HCT116 (cell line): ENCODE data around the gene DNAAF1. TPM values are rescaled to one million over a fixed set of nuclear protein-coding genes. Genes with fewer than 3 reads are reported as not detected.

Experiments used
- ATAC-seq: fragments of 200-7000 bp; cut with Tn5 transposase; 2 replicates; pipeline ENCODE4 v1.9.1; 2020; ENCODE audit warnings: mild to moderate bottlenecking, moderate library complexity
- BruUV-seq: library from RNA; stranded (reverse); fragments of 400-500 nt; replicated peaks from 2 replicates; lab custom pipeline; 2021; lab: Mats Ljungman, UMichigan
- CTCF ChIA-PET: fragments of 300-600 bp; sonication (Branson Sonifier 250); formaldehyde crosslinking; loops from one replicate; lab custom pipeline; 2021; ENCODE audit warnings: antibody characterized with exemption; lab: Charles Lee
- POLR2A ChIA-PET: fragments of 300-600, 350-600 bp; sonication (Branson Sonifier 250); formaldehyde crosslinking; loops from one replicate; lab custom pipeline; 2021; ENCODE audit warnings: antibody characterized with exemption; lab: Charles Lee
- RAD21 ChIA-PET, 2 experiments: fragments of 300-600 bp; sonication (Branson Sonifier 250); formaldehyde crosslinking; loops; one replicate each; lab custom pipeline; 2023; ENCODE audit warnings: low total read pairs in 2 of 2; ENCODE audit not compliant: uncharacterized antibody in 2 of 2, unreplicated experiment in 2 of 2, low non-redundant PET in 1 of 2; lab: Charles Lee
- DNase-seq: peaks from one replicate; pipeline ENCODE4 v3.0.0-alpha.2; 2010; ENCODE audit warnings: low read depth, low spot score
- H2AFZ ChIP-seq: fragments of 200-600 bp; shearing (Covaris generic), sonication (generic); 2 replicates; pipeline ENCODE4 v1.6.1; 2017; ENCODE audit warnings: low read depth, mixed run types, mixed read lengths, antibody characterized with exemption, low read length; ENCODE audit not compliant: poor library complexity, severe bottlenecking
- H3K27ac ChIP-seq: 2 replicates; pipeline ENCODE4 v1.5.1; 2012; ENCODE audit warnings: low read depth, low read length
- H3K27me3 ChIP-seq: fragments of 200-600 bp; sonication (generic); 2 replicates; pipeline ENCODE4 v1.6.1; 2016; ENCODE audit warnings: mixed run types, low read length, mixed read lengths; ENCODE audit not compliant: insufficient read depth
- H3K36me3 ChIP-seq, 2 experiments: fragments of 200-500 bp in 1 of 2; fragments of 200-600 bp in 1 of 2; sonication (Bioruptor generic) in 1 of 2; sonication (generic) in 1 of 2; 2 replicates each; pipeline versions ENCODE4 v1.5.1 to v1.6.1; 2014 to 2016; ENCODE audit warnings: low read length in 2 of 2, inconsistent platforms in 1 of 2, mixed read lengths in 1 of 2, mixed run types in 1 of 2; ENCODE audit not compliant: insufficient read depth in 2 of 2, control insufficient read depth in 1 of 2
- H3K4me1 ChIP-seq, 2 experiments: fragments of 200-600 bp in 1 of 2; sonication (generic) in 1 of 2; 2 replicates each; pipeline versions ENCODE4 v1.5.1 to v1.6.1; 2012 to 2017; ENCODE audit warnings: low read length in 2 of 2, inconsistent platforms in 1 of 2, mild to moderate bottlenecking in 1 of 2, mixed read lengths in 1 of 2, mixed run types in 1 of 2, moderate library complexity in 1 of 2; ENCODE audit not compliant: insufficient read depth in 2 of 2, control insufficient read depth in 1 of 2
- H3K4me2 ChIP-seq: fragments of 200-600 bp; sonication (generic); 2 replicates; pipeline ENCODE4 v1.6.1; 2017; ENCODE audit warnings: mixed run types, low read length, mixed read lengths
- H3K4me3 ChIP-seq, 2 experiments: fragments of 200-600 bp in 1 of 2; sonication (generic) in 1 of 2; replicated peaks in 1 of 2; 2 replicates each; pipeline ENCODE4 v1.5.1; 2011 to 2016; ENCODE audit warnings: low read length in 2 of 2, control low read depth in 1 of 2, low read depth in 1 of 2, mild to moderate bottlenecking in 1 of 2, mixed read lengths in 1 of 2, mixed run types in 1 of 2
- H3K79me2 ChIP-seq: fragments of 200-600 bp; sonication (generic); 2 replicates; pipeline ENCODE4 v1.6.1; 2017; ENCODE audit warnings: mild to moderate bottlenecking, mixed run types, low read length, moderate library complexity, mixed read lengths; ENCODE audit not compliant: insufficient read depth
- H3K9ac ChIP-seq: fragments of 200-600 bp; sonication (generic); 2 replicates; pipeline ENCODE4 v1.6.1; 2016; ENCODE audit warnings: low read length, mixed read lengths
- H3K9me2 ChIP-seq: fragments of 200-600 bp; sonication (generic), shearing (Covaris generic); 2 replicates; pipeline ENCODE4 v1.6.1; 2017; ENCODE audit warnings: mixed run types, mild to moderate bottlenecking, moderate library complexity; ENCODE audit not compliant: insufficient read depth
- H3K9me3 ChIP-seq, 2 experiments: fragments of 200-500 bp in 1 of 2; fragments of 200-600 bp in 1 of 2; sonication (Bioruptor generic) in 1 of 2; sonication (generic) in 1 of 2; 2 replicates each; pipeline ENCODE4 v1.6.1; 2014 to 2017; ENCODE audit warnings: low read length in 2 of 2, mixed read lengths in 2 of 2, inconsistent platforms in 1 of 2, low read depth in 1 of 2, mild to moderate bottlenecking in 1 of 2, mixed run types in 1 of 2, moderate library complexity in 1 of 2; ENCODE audit not compliant: control insufficient read depth in 1 of 2, insufficient read depth in 1 of 2
- H4K20me1 ChIP-seq: fragments of 200-600 bp; sonication (generic), shearing (Covaris generic); 2 replicates; pipeline ENCODE4 v1.6.1; 2017; ENCODE audit warnings: mixed run types, mild to moderate bottlenecking, moderate library complexity; ENCODE audit not compliant: insufficient read depth
- ATF3 ChIP-seq: IDR thresholded peaks from 2 replicates; pipeline ENCODE4 v1.6.1; 2012
- CBX3 ChIP-seq: IDR thresholded peaks from 2 replicates; pipeline ENCODE4 v1.6.1; 2012; ENCODE audit warnings: low read depth
- EGR1 ChIP-seq: IDR thresholded peaks from 2 replicates; pipeline ENCODE4 v1.6.1; 2012; ENCODE audit warnings: low read depth
- EZH2phosphoT487 ChIP-seq: fragments of 200-600 bp; IDR thresholded peaks from 2 replicates; pipeline ENCODE4 v1.6.1; 2018; ENCODE audit warnings: antibody characterized with exemption, borderline replicate concordance
- FOSL1 ChIP-seq: IDR thresholded peaks from 2 replicates; pipeline ENCODE4 v1.6.1; 2012; ENCODE audit warnings: low read depth
- JUND ChIP-seq: IDR thresholded peaks from 2 replicates; pipeline ENCODE4 v1.6.1; 2012
- POLR2AphosphoS5 ChIP-seq: IDR thresholded peaks from 2 replicates; pipeline ENCODE4 v1.6.1; 2011; ENCODE audit warnings: mild to moderate bottlenecking, low read depth, low read length, moderate library complexity
- RAD21 ChIP-seq: IDR thresholded peaks from 2 replicates; pipeline ENCODE4 v1.6.1; 2012; ENCODE audit warnings: low read depth, mild to moderate bottlenecking
- REST ChIP-seq: IDR thresholded peaks from 2 replicates; pipeline ENCODE4 v1.6.1; 2012; ENCODE audit warnings: low read depth
- SIN3A ChIP-seq: IDR thresholded peaks from 2 replicates; pipeline ENCODE4 v1.6.1; 2012; ENCODE audit warnings: low read depth
- SP1 ChIP-seq: IDR thresholded peaks from 2 replicates; pipeline ENCODE4 v1.6.1; 2012; ENCODE audit warnings: low read depth
- SRF ChIP-seq: IDR thresholded peaks from 2 replicates; pipeline ENCODE4 v1.6.1; 2012; ENCODE audit warnings: low read depth
- TCF7L2 ChIP-seq: IDR thresholded peaks from 2 replicates; pipeline ENCODE4 v1.7.0; 2011; ENCODE audit warnings: borderline replicate concordance, inconsistent platforms; ENCODE audit not compliant: insufficient read depth, insufficient read length; ENCODE audit errors: extremely low read depth
- YY1 ChIP-seq: IDR thresholded peaks from 2 replicates; pipeline ENCODE4 v1.6.1; 2011; ENCODE audit warnings: low read length, low read depth, moderate library complexity, mild to moderate bottlenecking; ENCODE audit not compliant: insufficient replicate concordance; ENCODE audit errors: extremely low read depth
- ZBTB33 ChIP-seq: IDR thresholded peaks from 2 replicates; pipeline ENCODE4 v1.6.1; 2011; ENCODE audit warnings: mild to moderate bottlenecking, low read length, moderate library complexity; ENCODE audit not compliant: insufficient replicate concordance; ENCODE audit errors: extremely low read depth
- ZFX ChIP-seq: fragments of 450-650 bp; IDR thresholded peaks from 2 replicates; pipeline ENCODE4 v1.6.1; 2017
- ZNF274 ChIP-seq: fragments of 200-500 bp; sonication (Bioruptor generic); IDR thresholded peaks from 2 replicates; pipeline ENCODE4 v1.6.1; 2014; ENCODE audit warnings: mild to moderate bottlenecking, low read depth, low read length, inconsistent platforms
- intact Hi-C: fragments of 100-400 bp; cut with micrococcal nuclease; formaldehyde crosslinking; loops from 2 replicates; pipeline ENCODE4 v1.10.0; 2022
- total RNA-seq: library from RNA; stranded (reverse); gene quantifications from one replicate; pipeline ENCODE4 v1.2.1, GENCODE V29; 2021; ENCODE audit not compliant: unreplicated experiment
- TF ChIP-seq, protein P1 (sequence below): IDR thresholded peaks from 2 replicates; pipeline ENCODE4 v1.6.1; 2012
- TF ChIP-seq, protein P2 (sequence below), 3 experiments: fragments of 200-600 bp in 1 of 3; sonication (generic) in 1 of 3; IDR thresholded peaks in 2 of 3; conservative IDR thresholded peaks in 1 of 3; 2 replicates each; pipeline ENCODE4 v1.5.1; 2012 to 2017; ENCODE audit warnings: low read depth in 2 of 3, low read length in 2 of 3, antibody characterized with exemption in 1 of 3, borderline replicate concordance in 1 of 3, control low read depth in 1 of 3, mild to moderate bottlenecking in 1 of 3, mixed read lengths in 1 of 3, mixed run types in 1 of 3, moderate library complexity in 1 of 3; ENCODE audit not compliant: insufficient read depth in 1 of 3

The DNAAF1 gene
- total RNA-seq, 1 experiment from 2014 or later = 0.30 TPM

DNA sequence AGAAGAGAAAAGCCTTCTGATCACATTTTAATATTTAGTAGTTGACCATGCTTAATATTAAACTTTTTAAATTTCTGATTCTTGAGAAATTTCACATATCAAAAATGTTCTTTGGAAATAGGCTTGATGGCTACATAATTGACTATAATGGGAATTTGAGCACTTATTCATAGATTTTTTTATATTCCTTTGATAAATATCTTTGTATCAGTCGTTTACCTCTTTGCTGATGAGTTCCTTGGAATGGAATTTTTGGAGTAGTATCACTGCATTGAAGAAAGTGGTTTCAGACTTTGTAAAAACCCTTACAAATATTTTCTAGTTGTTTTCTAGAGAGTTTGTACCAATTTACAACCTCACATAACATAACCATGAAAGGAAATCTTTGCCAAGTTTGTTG, 14.7 kb downstream of the DNAAF1 start:
- H3K4me2 ChIP-seq = no peak overlapping the region
- intact Hi-C loops = no loop called here
- H3K9ac ChIP-seq = no peak overlapping the region
- no peaks in the 10 kb centered on the region for H3K79me2 ChIP-seq
- peaks cover 0 to 5% of the 10 kb centered on the region in 2 experiments; a peak in 1 of 4 replicates for H3K4me1 ChIP-seq
- DNase-seq = no peak
- H3K4me3 ChIP-seq = no peak overlapping the region
- no peak for ATAC-seq
- H3K27ac ChIP-seq = no peak overlapping the region
- H3K36me3 ChIP-seq = no peaks in the 10 kb centered on the region
- H2AFZ ChIP-seq = no peak overlapping the region
- CTCF ChIA-PET = no interaction called here
- no TSS peak for BruUV-seq
- peaks cover 13% of the 10 kb centered on the region; the same call in 1 of the 2 replicates for H3K27me3 ChIP-seq
- H4K20me1 ChIP-seq = no peaks in the 10 kb centered on the region
- no peaks in the 10 kb centered on the region for H3K9me2 ChIP-seq
- no peak for TF ChIP-seq EZH2phosphoT487
- TF ChIP-seq CBX3 = no peak
- no peak for TF ChIP-seq ZNF274
- TF ChIP-seq RAD21 = no peak
- no peak for TF ChIP-seq POLR2AphosphoS5
- no peak for TF ChIP-seq SIN3A
- no peak for TF ChIP-seq EGR1
- TF ChIP-seq ZBTB33 = no peak
- no peak for TF ChIP-seq ATF3
- TF ChIP-seq TCF7L2 = no peak
- TF ChIP-seq SP1 = no peak
- no peak for TF ChIP-seq JUND
- TF ChIP-seq ZFX = no peak
- TF ChIP-seq FOSL1 = no peak
- TF ChIP-seq, protein P1, sequence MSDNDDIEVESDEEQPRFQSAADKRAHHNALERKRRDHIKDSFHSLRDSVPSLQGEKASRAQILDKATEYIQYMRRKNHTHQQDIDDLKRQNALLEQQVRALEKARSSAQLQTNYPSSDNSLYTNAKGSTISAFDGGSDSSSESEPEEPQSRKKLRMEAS = no peak
- no peak for TF ChIP-seq SRF
- no peak for TF ChIP-seq YY1
- TF ChIP-seq, protein P2, sequence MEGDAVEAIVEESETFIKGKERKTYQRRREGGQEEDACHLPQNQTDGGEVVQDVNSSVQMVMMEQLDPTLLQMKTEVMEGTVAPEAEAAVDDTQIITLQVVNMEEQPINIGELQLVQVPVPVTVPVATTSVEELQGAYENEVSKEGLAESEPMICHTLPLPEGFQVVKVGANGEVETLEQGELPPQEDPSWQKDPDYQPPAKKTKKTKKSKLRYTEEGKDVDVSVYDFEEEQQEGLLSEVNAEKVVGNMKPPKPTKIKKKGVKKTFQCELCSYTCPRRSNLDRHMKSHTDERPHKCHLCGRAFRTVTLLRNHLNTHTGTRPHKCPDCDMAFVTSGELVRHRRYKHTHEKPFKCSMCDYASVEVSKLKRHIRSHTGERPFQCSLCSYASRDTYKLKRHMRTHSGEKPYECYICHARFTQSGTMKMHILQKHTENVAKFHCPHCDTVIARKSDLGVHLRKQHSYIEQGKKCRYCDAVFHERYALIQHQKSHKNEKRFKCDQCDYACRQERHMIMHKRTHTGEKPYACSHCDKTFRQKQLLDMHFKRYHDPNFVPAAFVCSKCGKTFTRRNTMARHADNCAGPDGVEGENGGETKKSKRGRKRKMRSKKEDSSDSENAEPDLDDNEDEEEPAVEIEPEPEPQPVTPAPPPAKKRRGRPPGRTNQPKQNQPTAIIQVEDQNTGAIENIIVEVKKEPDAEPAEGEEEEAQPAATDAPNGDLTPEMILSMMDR (IDR thresholded peaks at IDR 0.05 in 2 of 3, conservative IDR thresholded peaks at IDR 0.05 in 1 of 3; ENCODE audit: borderline replicate concordance in 1 of 3, insufficient read depth in 1 of 3, low read depth in 2 of 3, low read length in 2 of 3) = no peak
- no peak for TF ChIP-seq REST
- TF ChIP-seq, all 23 proteins: peak for 0
- RAD21 ChIA-PET = no interaction called here
- H3K9me3 ChIP-seq = no peaks in the 10 kb centered on the region; a peak in 1 of 4 replicates
- POLR2A ChIA-PET = no interaction called here
